ENCODE data around the gene SIAE.
A peak's percentile ranks its signal among the peaks of the same experiment; 100 is the strongest.

Gene SIAE

GRCh38 chr11:124673333-124674167 is at the start of gene SIAE, which contains the start of gene SPA17:
TSS of gene SIAE (minus strand) at chr11:124673739. CDS start at chr11:124673708, 31 bp downstream.
TSS of gene SPA17 (plus strand) at chr11:124673904. CDS start at chr11:124675265, 1,361 bp downstream.
- H3K27ac ChIP-seq = peak within 1 kb of the TSS; percentile 80
- CTCF ChIA-PET = interaction anchor here (0.7 to 0.8 kb wide), 2 partner anchors 13 to 89 kb away, joined by 3 to 5 read pairs; no protein-coding TSS in a partner anchor
- POLR2A ChIA-PET (ENCODE audit: low non-redundant PET) = interaction anchor here (0.6 to 1.0 kb wide), 2 partner anchors 73 to 1202 kb away, joined by 3 to 5 read pairs; no protein-coding TSS in a partner anchor
- no peak for TF ChIP-seq CTCF (conservative IDR thresholded peaks at IDR 0.05; ENCODE audit: low read depth)
- DNase-seq (ENCODE audit: low spot score) = peak; percentile 97

GRCh38 chr11:124722176-124722575 is 48.6 kb upstream of the SIAE start:
- POLR2A ChIA-PET (ENCODE audit: low non-redundant PET) = no interaction called here
- TF ChIP-seq CTCF (conservative IDR thresholded peaks at IDR 0.05; ENCODE audit: low read depth) = no peak
- CTCF ChIA-PET = no interaction called here
- DNase-seq (ENCODE audit: low spot score) = no peak
- no peak overlapping the region for H3K27ac ChIP-seq

- DNase-seq (ENCODE audit: low spot score) = no peak
- TF ChIP-seq CTCF (conservative IDR thresholded peaks at IDR 0.05; ENCODE audit: low read depth) = no peak
- H3K27ac ChIP-seq = no peak overlapping the region
- ChIA-PET CTCF (no interaction called here), POLR2A (ENCODE audit: low non-redundant PET) (no interaction called here)
Observed at GRCh38 chr11:124719534-124719933, 46.0 kb upstream of the SIAE start.

GRCh38 chr11:124718801-124719200 is 45.3 kb upstream of the SIAE start:
- TF ChIP-seq CTCF (conservative IDR thresholded peaks at IDR 0.05; ENCODE audit: low read depth) = no peak
- H3K27ac ChIP-seq = no peak overlapping the region
- ChIA-PET POLR2A (ENCODE audit: low non-redundant PET) (no interaction called here), CTCF (no interaction called here)
- no peak for DNase-seq (ENCODE audit: low spot score)

GRCh38 chr11:124717786-124718651 is 44.5 kb upstream of the SIAE start:
- peak overlapping the region; percentile 72 for H3K27ac ChIP-seq
- DNase-seq (ENCODE audit: low spot score) = peak; percentile 30
- POLR2A ChIA-PET (ENCODE audit: low non-redundant PET) = no interaction called here
- TF ChIP-seq CTCF (conservative IDR thresholded peaks at IDR 0.05; ENCODE audit: low read depth) = no peak
- CTCF ChIA-PET = interaction anchor here (0.6 to 1.0 kb wide), 4 partner anchors 22 to 262 kb away, joined by 3 to 4 read pairs (median 4); partner anchors contain the start of gene NRGN

- POLR2A ChIA-PET (ENCODE audit: low non-redundant PET) = no interaction called here
- peak overlapping the region; percentile 72 for H3K27ac ChIP-seq
- CTCF ChIA-PET = interaction anchor here (0.6 to 1.0 kb wide), 3 partner anchors 23 to 236 kb away, joined by 3 to 4 read pairs (median 4); partner anchors contain the start of gene NRGN
- DNase-seq (ENCODE audit: low spot score) = peak; percentile 60
- TF ChIP-seq CTCF (conservative IDR thresholded peaks at IDR 0.05; ENCODE audit: low read depth) = no peak
Observed at GRCh38 chr11:124717421-124717785, 43.9 kb upstream of the SIAE start.

All from RWPE1 (cell line).